GM19463 (cell line): ENCODE results near the gene UBL4B.

Experiments used
- ATAC-seq: cut with Tn5 transposase; IDR thresholded peaks from one replicate; pipeline ENCODE4 v1.9.1; 2021; ENCODE audit warnings: mild to moderate bottlenecking, moderate library complexity; ENCODE audit not compliant: unreplicated experiment

Gene UBL4B

DNA sequence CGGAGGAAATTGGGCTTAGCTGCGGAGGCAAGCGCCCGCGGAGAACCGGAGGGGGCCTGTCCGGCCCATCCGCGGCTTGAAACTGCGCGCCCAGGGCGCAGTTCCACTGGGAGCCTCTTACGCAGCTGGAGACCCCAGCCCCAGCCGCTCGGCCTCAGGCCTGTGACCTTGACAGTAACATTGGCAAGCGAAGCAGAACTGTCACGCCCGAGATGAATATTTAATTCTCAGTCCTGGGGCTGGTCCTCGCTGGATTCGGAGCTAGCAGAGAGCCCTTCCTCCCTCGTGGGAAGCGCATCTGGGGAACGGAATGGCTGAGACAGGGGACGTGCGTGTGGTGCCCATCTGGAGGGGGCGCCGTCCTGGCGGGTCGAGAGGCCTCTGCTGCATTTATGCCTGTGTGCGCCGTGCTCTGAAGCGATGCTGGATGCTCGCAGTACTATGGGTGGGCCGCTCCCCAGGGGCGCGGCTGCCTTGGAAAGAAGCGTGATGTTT is 39.0 kb downstream of the UBL4B start:
- ATAC-seq, result no peak

- no peak for ATAC-seq
Measured at GRCh38 chr1:110152133-110152785, 40.0 kb downstream of the UBL4B start.

GRCh38 chr1:110153407-110153950 is 41.2 kb downstream of the UBL4B start:
- no peak for ATAC-seq

GRCh38 chr1:110155878-110156522 is 43.8 kb downstream of the UBL4B start:
- no peak for ATAC-seq

DNA sequence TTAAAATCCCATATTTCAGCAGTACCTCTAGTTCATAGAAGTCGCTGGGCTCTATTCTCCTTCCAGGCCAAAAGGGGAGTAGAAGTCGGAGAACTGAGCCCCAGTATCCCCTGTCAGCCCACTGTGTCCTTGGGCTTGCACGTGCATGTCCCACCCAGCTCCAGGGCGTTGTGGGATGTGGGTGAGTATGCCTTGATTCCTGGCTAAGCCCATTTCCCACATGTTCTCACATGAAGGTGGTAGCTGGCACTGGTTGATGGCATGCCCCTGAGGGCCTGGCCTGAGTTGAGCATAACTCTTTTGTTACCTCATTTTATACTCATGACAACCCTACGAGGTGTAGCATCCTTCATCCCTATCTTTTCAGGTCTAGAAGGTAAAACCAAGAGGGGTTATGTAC is 46.0 kb downstream of the UBL4B start:
- ATAC-seq, result no peak

DNA sequence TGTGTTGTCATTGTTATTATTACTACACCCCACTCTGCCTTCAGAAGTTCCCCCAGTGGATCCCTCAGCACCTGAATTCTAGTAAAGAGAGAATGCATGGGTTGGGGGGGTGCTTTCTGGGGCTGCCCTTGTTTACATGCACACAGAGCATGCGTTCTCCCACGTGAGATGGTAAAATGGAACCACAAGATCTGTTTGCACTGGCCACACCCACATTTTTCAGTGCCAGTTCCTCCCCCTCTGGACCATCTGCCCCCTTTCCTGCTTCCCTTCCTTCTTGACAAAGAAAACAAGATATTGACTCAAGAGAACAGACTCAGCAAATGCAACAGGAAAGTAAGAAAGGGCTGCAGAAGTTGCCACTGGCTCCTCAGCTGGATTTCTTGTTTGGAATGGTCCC is 46.9 kb downstream of the UBL4B start:
- ATAC-seq, result no peak

DNA sequence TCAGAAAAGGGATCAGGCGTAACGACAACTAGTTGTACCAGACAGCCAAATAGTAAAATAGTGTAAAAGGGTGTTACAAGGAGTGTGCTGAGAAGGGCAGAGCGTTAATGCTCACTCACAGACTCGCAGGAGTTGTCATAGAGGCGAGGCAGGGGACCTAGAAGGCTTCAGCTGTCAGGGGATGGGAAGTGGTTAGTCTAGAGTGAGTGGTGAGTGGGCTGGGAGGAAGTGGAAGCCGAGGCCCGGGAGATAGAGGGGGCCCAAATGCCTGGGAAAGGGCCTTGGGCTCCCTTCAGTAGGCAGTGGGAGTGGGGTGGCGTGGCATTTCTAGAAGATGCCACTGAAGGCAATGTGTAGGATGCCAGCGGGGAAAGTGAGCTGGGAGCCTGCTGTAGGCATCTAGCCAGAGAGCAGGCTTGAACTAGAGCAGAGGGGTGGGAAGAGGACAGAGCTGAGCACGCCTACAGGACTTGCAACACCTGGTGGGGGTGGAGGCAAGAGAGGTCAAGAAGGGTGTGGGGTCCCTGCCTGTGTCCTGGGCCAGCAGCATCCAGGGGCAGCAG is 48.4 kb downstream of the UBL4B start:
- ATAC-seq, result no peak

DNA sequence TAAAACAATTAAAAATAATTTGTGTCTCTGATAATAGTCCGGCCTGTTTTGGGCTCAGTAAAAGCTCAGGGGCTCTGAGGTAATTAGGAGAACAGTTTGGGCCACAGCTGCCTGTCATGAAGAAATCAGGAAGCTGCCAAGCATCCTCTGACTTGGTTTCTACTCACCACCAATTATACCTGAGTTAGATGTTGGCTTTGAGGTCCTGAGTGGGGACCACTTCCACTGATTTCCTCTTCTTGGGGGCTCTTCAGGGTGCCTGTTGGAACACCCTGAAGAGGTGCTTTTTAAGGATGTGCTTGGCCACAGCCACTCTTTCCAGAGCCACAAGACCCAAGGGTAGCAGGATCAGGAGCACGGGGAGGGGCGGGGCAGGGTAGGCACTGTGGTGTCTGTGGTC is 48.9 kb downstream of the UBL4B start:
- no peak for ATAC-seq

- ATAC-seq, result no peak
Measured at GRCh38 chr1:110161849-110162248, 49.6 kb downstream of the UBL4B start.
